Lower lobe of right lung (tissue), 2 donors: Measurements from ENCODE around the gene ERN1. TPM values are rescaled to one million over a fixed set of nuclear protein-coding genes. Genes with fewer than 3 reads are reported as not detected.

Experiments used
- ATAC-seq, 2 donors: fragments of 200-7000 bp; cut with Tn5 transposase; one replicate each; pipeline ENCODE4 v1.9.1; 2020 to 2022; ENCODE audit warnings: mild to moderate bottlenecking in 2 of 2, moderate library complexity in 2 of 2
- DNase-seq: peaks from one replicate; pipeline ENCODE4 v3.0.0-alpha.2; 2020
- H3K27ac ChIP-seq: fragments of 200-600 bp; one replicate; pipeline ENCODE4 v1.8.0; 2022
- H3K27me3 ChIP-seq: fragments of 200-600 bp; one replicate; pipeline ENCODE4 v1.8.0; 2022; ENCODE audit warnings: low read depth
- H3K36me3 ChIP-seq: fragments of 200-600 bp; one replicate; pipeline ENCODE4 v1.8.0; 2022; ENCODE audit warnings: mild to moderate bottlenecking
- H3K4me1 ChIP-seq: fragments of 200-600 bp; one replicate; pipeline ENCODE4 v1.8.0; 2022
- H3K4me3 ChIP-seq: fragments of 200-600 bp; one replicate; pipeline ENCODE4 v1.8.0; 2022; ENCODE audit warnings: mild to moderate bottlenecking
- H3K9me3 ChIP-seq: fragments of 200-600 bp; one replicate; pipeline ENCODE4 v1.8.0; 2022
- intact Hi-C: fragments of 100-400 bp; cut with DNase I; formaldehyde crosslinking; loops from one replicate; pipeline ENCODE4 v1.11.0; 2022
- total RNA-seq: library from RNA; stranded (reverse); fragmentation: NEBNext Ultra II Directional; extraction: Animal tissue kit (Norgen Biotek cat#: 25700); gene quantifications from one replicate; pipeline ENCODE4 v1.2.1, GENCODE V29; 2021
- TF ChIP-seq, protein P1 (sequence below): fragments of 200-600 bp; IDR thresholded peaks from one replicate; pipeline ENCODE4 v1.8.0; 2022; ENCODE audit warnings: antibody characterized with exemption, mild to moderate bottlenecking
- donor health status: DM: no; HTN: yes; CAD: no; lungs with severe emphysema.

Gene ERN1
- total RNA-seq, 1 donor from 2014 or later = 39.7 TPM

DNA sequence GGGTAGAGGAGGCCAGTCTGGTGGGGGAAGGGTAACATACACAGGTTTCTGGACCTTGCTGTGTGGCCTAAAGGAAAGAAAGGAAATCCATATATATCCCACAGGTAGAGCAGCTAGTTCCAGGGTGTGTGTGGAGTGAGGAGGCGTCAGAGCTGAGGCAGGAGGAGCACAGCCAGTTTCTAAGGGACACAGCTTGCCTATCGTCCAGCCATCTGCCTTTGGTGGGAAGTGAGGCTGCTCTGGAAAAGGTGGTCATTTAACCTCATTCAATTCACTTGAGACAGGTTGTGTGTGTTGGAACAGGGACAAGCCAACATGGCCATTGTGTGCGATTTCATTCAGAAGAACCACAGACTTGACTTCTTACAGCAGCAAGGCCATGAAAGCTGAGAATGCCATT is 36.9 kb upstream of the ERN1 start:
- intact Hi-C loops = no loop called here
- ATAC-seq (no peak), DNase-seq (no peak)
- H3K36me3 ChIP-seq = peaks cover 53% of the 10 kb centered on the region
- H3K27me3 ChIP-seq = no peaks in the 10 kb centered on the region
- no peak overlapping the region for H3K27ac ChIP-seq
- H3K4me1 ChIP-seq = peaks cover 4% of the 10 kb centered on the region
- H3K4me3 ChIP-seq = no peak overlapping the region
- no peaks in the 10 kb centered on the region for H3K9me3 ChIP-seq
- TF ChIP-seq, protein P1, sequence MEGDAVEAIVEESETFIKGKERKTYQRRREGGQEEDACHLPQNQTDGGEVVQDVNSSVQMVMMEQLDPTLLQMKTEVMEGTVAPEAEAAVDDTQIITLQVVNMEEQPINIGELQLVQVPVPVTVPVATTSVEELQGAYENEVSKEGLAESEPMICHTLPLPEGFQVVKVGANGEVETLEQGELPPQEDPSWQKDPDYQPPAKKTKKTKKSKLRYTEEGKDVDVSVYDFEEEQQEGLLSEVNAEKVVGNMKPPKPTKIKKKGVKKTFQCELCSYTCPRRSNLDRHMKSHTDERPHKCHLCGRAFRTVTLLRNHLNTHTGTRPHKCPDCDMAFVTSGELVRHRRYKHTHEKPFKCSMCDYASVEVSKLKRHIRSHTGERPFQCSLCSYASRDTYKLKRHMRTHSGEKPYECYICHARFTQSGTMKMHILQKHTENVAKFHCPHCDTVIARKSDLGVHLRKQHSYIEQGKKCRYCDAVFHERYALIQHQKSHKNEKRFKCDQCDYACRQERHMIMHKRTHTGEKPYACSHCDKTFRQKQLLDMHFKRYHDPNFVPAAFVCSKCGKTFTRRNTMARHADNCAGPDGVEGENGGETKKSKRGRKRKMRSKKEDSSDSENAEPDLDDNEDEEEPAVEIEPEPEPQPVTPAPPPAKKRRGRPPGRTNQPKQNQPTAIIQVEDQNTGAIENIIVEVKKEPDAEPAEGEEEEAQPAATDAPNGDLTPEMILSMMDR = no peak

DNA sequence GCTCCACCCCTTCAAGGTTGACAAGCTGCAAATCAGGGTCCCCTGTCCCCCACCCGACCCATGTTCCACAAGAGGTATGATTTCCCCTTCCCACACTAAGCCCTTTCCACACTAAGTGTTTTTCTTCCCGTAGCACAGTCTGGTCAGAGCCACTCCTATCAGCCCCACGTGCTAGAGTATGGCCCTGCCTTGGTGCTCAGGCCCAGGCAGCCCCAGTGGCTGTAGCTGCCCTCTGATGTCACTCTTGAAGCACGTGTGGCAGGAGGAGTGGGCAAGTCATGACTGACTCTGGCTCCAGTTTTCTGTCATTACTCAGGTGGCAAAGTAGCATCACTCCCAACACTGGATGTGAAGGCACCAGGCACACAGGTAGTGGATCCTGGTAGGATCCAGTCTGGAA is 35.4 kb upstream of the ERN1 start:
- Histone ChIP-seq H3K27me3 (no peaks in the 10 kb centered on the region), H3K9me3 (no peaks in the 10 kb centered on the region), H3K4me3 (no peak overlapping the region), H3K36me3 (peaks cover 47% of the 10 kb centered on the region), H3K27ac (no peak overlapping the region), H3K4me1 (no peaks in the 10 kb centered on the region)
- DNase-seq (no peak), ATAC-seq (no peak)
- TF ChIP-seq, protein P1 = no peak
- intact Hi-C loops = no loop called here

DNA sequence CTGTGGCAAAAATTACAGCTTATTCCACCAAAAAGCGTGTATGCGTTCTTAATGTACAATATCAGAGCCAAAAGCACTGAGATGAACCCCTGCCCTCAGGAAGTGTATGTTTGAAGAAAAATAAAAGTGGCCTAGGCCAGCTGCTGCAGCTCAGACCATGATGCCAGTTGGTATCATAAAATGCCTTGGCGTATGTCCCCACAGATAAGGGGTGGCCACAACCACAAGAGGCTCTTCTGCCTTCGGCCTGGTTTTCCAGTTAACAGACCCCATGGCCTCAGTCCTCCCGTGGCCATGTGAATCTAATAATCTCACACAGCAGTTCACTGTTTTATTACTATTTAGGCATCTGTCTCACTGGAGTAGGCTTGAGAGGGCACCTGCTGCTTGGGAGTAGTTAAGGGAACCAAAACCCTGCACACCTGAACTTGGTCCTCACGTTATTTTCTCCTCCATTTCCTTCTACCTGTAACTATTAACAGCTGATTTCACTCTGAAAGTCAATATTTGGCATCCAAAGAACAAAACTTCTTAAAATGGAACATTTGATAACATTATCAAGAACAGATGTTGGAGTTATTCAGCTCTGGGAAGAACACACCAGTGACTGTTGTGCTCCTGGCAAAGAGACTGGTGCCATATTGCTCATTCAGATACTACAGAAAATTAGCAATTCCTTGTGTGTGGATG is 34.8 kb upstream of the ERN1 start:
- H3K27ac ChIP-seq = no peak overlapping the region
- no peaks in the 10 kb centered on the region for H3K9me3 ChIP-seq
- H3K27me3 ChIP-seq = no peaks in the 10 kb centered on the region
- DNase-seq (no peak), ATAC-seq (no peak)
- TF ChIP-seq, protein P1 = no peak
- no peak overlapping the region for H3K4me3 ChIP-seq
- no peaks in the 10 kb centered on the region for H3K4me1 ChIP-seq
- H3K36me3 ChIP-seq = peaks cover 44% of the 10 kb centered on the region
- intact Hi-C loops = no loop called here

DNA sequence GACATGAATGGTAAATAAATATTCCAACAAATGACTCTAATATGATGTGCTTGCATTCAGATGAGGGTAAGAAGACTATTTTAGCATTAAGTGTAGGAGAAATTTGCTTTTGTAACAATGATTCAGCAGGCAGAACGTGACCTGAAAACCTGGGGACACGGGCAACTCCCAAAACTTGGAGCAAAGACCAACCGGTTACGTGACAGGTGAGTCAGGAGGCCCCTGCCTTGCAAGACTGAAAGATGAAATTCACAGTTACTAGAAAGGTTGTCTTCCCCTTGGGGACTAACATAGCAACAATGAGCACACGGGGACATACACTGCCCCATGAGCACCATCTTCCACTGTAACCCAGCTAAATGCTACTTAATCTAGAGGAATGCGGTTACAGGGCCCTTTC is 33.5 kb upstream of the ERN1 start:
- Histone ChIP-seq H3K27me3 (no peaks in the 10 kb centered on the region), H3K27ac (no peak overlapping the region), H3K36me3 (peaks cover 36% of the 10 kb centered on the region), H3K4me3 (no peak overlapping the region), H3K4me1 (no peaks in the 10 kb centered on the region), H3K9me3 (no peaks in the 10 kb centered on the region)
- TF ChIP-seq, protein P1 = no peak
- no peak for ATAC-seq
- no peak for DNase-seq
- intact Hi-C loops = no loop called here

DNA sequence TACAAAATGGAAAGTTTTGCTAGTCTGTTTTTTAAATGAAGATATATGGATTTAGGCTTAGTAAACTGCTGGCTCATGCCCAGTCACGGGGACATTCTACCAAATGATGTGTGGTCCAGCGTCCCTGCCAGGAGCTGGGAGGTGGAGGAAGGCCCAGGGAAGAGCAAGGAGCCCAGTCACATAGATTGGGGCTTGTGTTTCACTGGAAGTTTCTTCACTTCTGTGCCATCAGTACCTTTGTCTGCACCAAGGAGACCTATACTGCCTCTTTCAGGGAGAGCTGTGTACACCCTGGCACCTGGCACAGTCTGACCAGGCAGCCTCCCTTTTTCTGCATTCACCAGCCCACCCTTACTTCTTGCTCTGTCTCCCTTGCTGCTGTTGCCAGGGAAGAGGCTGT is 32.6 kb upstream of the ERN1 start:
- Histone ChIP-seq H3K9me3 (no peaks in the 10 kb centered on the region), H3K4me1 (no peaks in the 10 kb centered on the region), H3K4me3 (no peak overlapping the region), H3K27me3 (no peaks in the 10 kb centered on the region), H3K36me3 (peaks cover 33% of the 10 kb centered on the region), H3K27ac (no peak overlapping the region)
- ATAC-seq (no peak), DNase-seq (no peak)
- intact Hi-C loops = no loop called here
- TF ChIP-seq, protein P1 = no peak
